Neural progenitor cell (in vitro differentiated cells): ENCODE measurements around the gene ATP6V0E2. TPM values are rescaled to one million over a fixed set of nuclear protein-coding genes. Genes with fewer than 3 reads are reported as not detected.

ENCODE experiments used
- DNase-seq: peaks from one replicate; pipeline ENCODE4 v3.0.0-alpha.2; 2016; ENCODE audit warnings: low spot score
- H2AFZ ChIP-seq: fragments of 200-600 bp; sonication (generic); replicated peaks from 2 replicates; pipeline ENCODE4 v1.6.1; 2016; ENCODE audit warnings: antibody characterized with exemption
- H3F3A ChIP-seq: fragments of 200-600 bp; sonication (generic); 2 replicates; pipeline ENCODE4 v1.6.1; 2016; ENCODE audit warnings: antibody characterized with exemption, low read depth
- H3K27ac ChIP-seq: fragments of 200-600 bp; sonication (generic); 2 replicates; pipeline ENCODE4 v1.5.1; 2016; ENCODE audit warnings: mild to moderate bottlenecking
- H3K27me3 ChIP-seq: fragments of 200-600 bp; sonication (generic); 2 replicates; pipeline ENCODE4 v1.6.1; 2016; ENCODE audit warnings: mild to moderate bottlenecking, moderate library complexity
- H3K36me3 ChIP-seq: fragments of 200-600 bp; sonication (generic); 2 replicates; pipeline ENCODE4 v1.5.1; 2016
- H3K4me1 ChIP-seq: fragments of 200-600 bp; sonication (generic); 2 replicates; pipeline ENCODE4 v1.6.1; 2016; ENCODE audit warnings: mixed run types
- H3K4me2 ChIP-seq: fragments of 200-600 bp; sonication (generic); 2 replicates; pipeline ENCODE4 v1.6.1; 2016
- H3K4me3 ChIP-seq: fragments of 200-600 bp; sonication (generic); 2 replicates; pipeline ENCODE4 v1.5.1; 2016
- H3K79me2 ChIP-seq: fragments of 200-600 bp; sonication (generic); 2 replicates; pipeline ENCODE4 v1.6.1; 2016; ENCODE audit warnings: low read depth
- H3K9ac ChIP-seq: fragments of 200-600 bp; sonication (generic); 2 replicates; pipeline ENCODE4 v1.6.1; 2016
- H3K9me3 ChIP-seq: fragments of 200-600 bp; sonication (generic); 2 replicates; pipeline ENCODE4 v1.5.1; 2016; ENCODE audit warnings: low read depth
- H4K20me1 ChIP-seq: fragments of 200-600 bp; sonication (generic); 2 replicates; pipeline ENCODE4 v1.6.1; 2016; ENCODE audit warnings: low read depth
- H3K27ac Mint-ChIP-seq: 3 replicates; pipeline ENCODE4 v1.8.0; 2021; ENCODE audit warnings: mixed read lengths
- H3K27me3 Mint-ChIP-seq: 2 replicates; pipeline ENCODE4 v1.8.0; 2022; ENCODE audit warnings: low read depth, mild to moderate bottlenecking, inconsistent platforms, moderate library complexity, mixed read lengths; ENCODE audit not compliant: insufficient read depth
- H3K36me3 Mint-ChIP-seq: 3 replicates; pipeline ENCODE4 v1.8.0; 2021; ENCODE audit warnings: mixed read lengths
- H3K4me1 Mint-ChIP-seq: 3 replicates; pipeline ENCODE4 v1.8.0; 2021; ENCODE audit warnings: mixed read lengths
- H3K4me3 Mint-ChIP-seq: 3 replicates; pipeline ENCODE4 v1.8.0; 2021; ENCODE audit warnings: mild to moderate bottlenecking, moderate library complexity, mixed read lengths
- H3K9me3 Mint-ChIP-seq: 3 replicates; pipeline ENCODE4 v1.8.0; 2020; ENCODE audit warnings: mixed read lengths
- EZH2 ChIP-seq: fragments of 200-600 bp; sonication (generic); IDR thresholded peaks from 2 replicates; pipeline ENCODE4 v1.6.1; 2017; ENCODE audit warnings: antibody characterized with exemption, mild to moderate bottlenecking, moderate library complexity
- EZH2phosphoT487 ChIP-seq: fragments of 200-600 bp; sonication (generic); IDR thresholded peaks from 2 replicates; pipeline ENCODE4 v1.6.1; 2017; ENCODE audit warnings: antibody characterized with exemption
- total RNA-seq: library from RNA; depleted of rRNA; stranded (reverse); fragments of >200 nt; gene quantifications from 2 replicates; pipeline ENCODE4 v1.2.3, GENCODE V29; 2015; ENCODE audit warnings: low replicate concordance
- TF ChIP-seq, protein P1 (sequence below): fragments of 200-600 bp; sonication (generic); IDR thresholded peaks from 2 replicates; pipeline ENCODE4 v1.5.1; 2017; ENCODE audit warnings: antibody characterized with exemption, mild to moderate bottlenecking

Gene ATP6V0E2
- total RNA-seq, 1 donor from 2014 or later: 14.6 TPM

DNA sequence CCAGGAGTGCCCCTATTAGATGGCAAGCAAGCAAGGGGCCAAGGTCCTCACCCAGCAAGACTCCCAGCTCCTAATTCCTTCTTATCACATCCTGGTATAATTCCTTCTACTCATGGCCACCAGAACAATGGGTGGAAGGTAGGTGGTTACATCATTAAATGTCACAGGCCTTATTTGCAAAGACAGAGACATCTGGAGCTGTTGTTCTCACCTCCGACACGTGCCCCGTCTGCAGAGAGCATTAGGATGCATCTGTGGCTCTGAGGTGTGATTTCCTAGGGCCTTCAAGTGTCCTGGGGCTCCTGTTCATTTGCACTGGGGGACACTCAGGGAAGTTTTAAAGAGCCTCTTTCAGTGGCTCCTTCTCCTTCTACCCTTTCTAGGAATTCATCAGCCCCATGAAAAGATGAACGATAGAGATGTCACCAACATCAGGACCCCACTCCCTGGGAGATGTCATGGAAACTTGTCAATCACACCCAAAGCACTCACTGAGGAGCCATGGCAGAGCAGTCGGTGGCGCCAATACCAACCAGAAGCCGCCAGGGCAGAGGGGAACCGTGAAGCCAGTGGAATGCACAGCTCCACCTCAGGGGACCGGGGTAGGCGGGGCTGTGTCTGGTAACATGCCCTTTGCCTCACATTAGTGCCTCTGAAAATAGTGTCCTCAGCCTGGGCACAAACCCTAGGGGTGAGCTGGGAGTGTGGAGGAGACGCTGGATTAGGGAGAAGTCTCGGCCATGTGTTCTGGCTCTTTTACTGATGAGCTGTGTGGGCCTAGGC is 2.9 kb upstream of the ATP6V0E2 start:
- Histone ChIP-seq H2AFZ (no peak overlapping the region), H3K4me3 (no peak overlapping the region), H3K4me1 (peaks cover 7% of the 10 kb centered on the region), H3K9ac (no peak overlapping the region), H3K36me3 (no peaks in the 10 kb centered on the region), H3F3A (peaks cover 20% of the 10 kb centered on the region), H3K4me2 (no peak overlapping the region), H4K20me1 (no peaks in the 10 kb centered on the region), H3K79me2 (no peaks in the 10 kb centered on the region), H3K27ac (no peak overlapping the region), H3K27me3 (peaks cover 24% of the 10 kb centered on the region), H3K9me3 (no peaks in the 10 kb centered on the region)
- H3K4me3 Mint-ChIP-seq: no peak overlapping the region
- peaks cover 20% of the 10 kb centered on the region for H3K27me3 Mint-ChIP-seq
- H3K4me1 Mint-ChIP-seq: peaks cover 29% of the 10 kb centered on the region
- DNase-seq: no peak
- TF ChIP-seq EZH2 (no peak), EZH2phosphoT487 (no peak)
- TF ChIP-seq, protein P1, sequence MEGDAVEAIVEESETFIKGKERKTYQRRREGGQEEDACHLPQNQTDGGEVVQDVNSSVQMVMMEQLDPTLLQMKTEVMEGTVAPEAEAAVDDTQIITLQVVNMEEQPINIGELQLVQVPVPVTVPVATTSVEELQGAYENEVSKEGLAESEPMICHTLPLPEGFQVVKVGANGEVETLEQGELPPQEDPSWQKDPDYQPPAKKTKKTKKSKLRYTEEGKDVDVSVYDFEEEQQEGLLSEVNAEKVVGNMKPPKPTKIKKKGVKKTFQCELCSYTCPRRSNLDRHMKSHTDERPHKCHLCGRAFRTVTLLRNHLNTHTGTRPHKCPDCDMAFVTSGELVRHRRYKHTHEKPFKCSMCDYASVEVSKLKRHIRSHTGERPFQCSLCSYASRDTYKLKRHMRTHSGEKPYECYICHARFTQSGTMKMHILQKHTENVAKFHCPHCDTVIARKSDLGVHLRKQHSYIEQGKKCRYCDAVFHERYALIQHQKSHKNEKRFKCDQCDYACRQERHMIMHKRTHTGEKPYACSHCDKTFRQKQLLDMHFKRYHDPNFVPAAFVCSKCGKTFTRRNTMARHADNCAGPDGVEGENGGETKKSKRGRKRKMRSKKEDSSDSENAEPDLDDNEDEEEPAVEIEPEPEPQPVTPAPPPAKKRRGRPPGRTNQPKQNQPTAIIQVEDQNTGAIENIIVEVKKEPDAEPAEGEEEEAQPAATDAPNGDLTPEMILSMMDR: no peak
- no peak overlapping the region for H3K27ac Mint-ChIP-seq
- H3K9me3 Mint-ChIP-seq: no peaks in the 10 kb centered on the region
- H3K36me3 Mint-ChIP-seq: peaks cover 1% of the 10 kb centered on the region

DNA sequence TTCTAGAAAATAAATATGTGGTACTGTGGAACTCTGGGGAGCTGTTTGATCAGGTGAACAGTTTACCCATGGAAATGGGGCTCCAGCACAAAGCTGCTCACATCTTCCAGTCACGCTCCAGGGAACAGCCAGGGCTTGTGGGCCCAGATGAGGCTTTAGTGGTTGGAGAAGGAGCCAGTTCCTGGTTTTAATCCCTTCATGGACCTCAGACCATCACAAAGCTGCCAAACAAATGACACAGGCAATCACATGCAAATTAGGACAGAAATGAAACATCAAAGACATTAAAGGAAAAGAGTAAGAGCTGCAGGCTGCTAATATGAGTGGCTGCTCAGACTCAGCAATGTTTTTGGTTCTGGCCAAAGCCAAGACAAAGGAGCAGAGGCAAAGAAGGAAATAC is 2.2 kb upstream of the ATP6V0E2 start:
- peaks cover 3% of the 10 kb centered on the region for H3K36me3 Mint-ChIP-seq
- no peaks in the 10 kb centered on the region for H3K9me3 Mint-ChIP-seq
- peaks cover 24% of the 10 kb centered on the region for H3K27me3 ChIP-seq
- H3K4me2 ChIP-seq: no peak overlapping the region
- peaks cover 29% of the 10 kb centered on the region for H3K4me1 Mint-ChIP-seq
- no peaks in the 10 kb centered on the region for H3K9me3 ChIP-seq
- no peak overlapping the region for H3K27ac ChIP-seq
- H3K4me3 Mint-ChIP-seq: peak overlapping the region; percentile 90
- H3K36me3 ChIP-seq: no peaks in the 10 kb centered on the region
- H3F3A ChIP-seq: peaks cover 20% of the 10 kb centered on the region
- H3K27ac Mint-ChIP-seq: no peak overlapping the region
- TF ChIP-seq EZH2phosphoT487: no peak
- TF ChIP-seq, protein P1: no peak
- TF ChIP-seq EZH2: no peak
- no peak overlapping the region for H3K9ac ChIP-seq
- no peak for DNase-seq
- no peak overlapping the region for H2AFZ ChIP-seq
- H3K4me3 ChIP-seq: no peak overlapping the region
- H3K4me1 ChIP-seq: peaks cover 7% of the 10 kb centered on the region
- peaks cover 20% of the 10 kb centered on the region for H3K27me3 Mint-ChIP-seq
- no peaks in the 10 kb centered on the region for H3K79me2 ChIP-seq
- no peaks in the 10 kb centered on the region for H4K20me1 ChIP-seq

DNA sequence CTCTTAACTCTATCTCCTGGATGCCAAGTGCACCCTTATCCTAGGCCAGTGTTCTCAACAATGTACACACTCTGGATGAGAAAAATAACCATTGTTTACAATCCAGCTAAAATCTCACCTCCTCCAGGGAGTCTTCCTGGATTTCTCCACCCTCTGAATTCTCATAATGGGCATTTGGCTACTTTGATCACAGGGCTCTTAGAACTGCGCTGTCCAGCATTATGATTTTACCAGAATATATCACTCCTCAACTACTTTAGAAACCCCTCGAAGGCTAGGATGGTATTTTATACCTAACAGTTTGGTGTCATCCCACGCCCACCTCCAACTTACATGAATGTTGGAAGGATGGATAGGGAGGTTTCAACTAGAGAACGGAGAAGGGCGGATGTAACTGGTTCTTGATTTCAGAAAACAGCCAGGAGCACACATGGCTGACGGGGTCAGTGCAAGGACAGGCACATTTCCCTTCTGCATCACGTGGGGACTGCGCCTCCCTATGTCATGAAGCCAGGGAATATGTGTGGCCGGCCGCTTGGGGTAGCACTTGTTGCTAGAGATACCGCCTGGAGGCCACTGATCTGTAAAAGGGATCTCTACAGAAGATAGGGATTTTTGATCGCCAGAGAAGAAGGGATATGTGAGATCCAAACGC is 1.2 kb upstream of the ATP6V0E2 start:
- Histone ChIP-seq H3K4me3 (peak overlapping the region; percentile 73), H3K9me3 (no peaks in the 10 kb centered on the region), H3K4me2 (peak overlapping the region; percentile 91), H3K27ac (no peak overlapping the region), H3K27me3 (peaks cover 24% of the 10 kb centered on the region), H4K20me1 (no peaks in the 10 kb centered on the region), H3F3A (peaks cover 20% of the 10 kb centered on the region), H3K9ac (no peak overlapping the region), H3K79me2 (no peaks in the 10 kb centered on the region), H3K36me3 (no peaks in the 10 kb centered on the region), H2AFZ (peak overlapping the region; percentile 74), H3K4me1 (peaks cover 7% of the 10 kb centered on the region)
- Mint-ChIP-seq H3K27ac (peak overlapping the region; percentile 51), H3K36me3 (peaks cover 4% of the 10 kb centered on the region), H3K4me1 (peaks cover 29% of the 10 kb centered on the region), H3K4me3 (peak overlapping the region; percentile 90), H3K27me3 (peaks cover 20% of the 10 kb centered on the region), H3K9me3 (no peaks in the 10 kb centered on the region)
- peak; percentile 72 for DNase-seq
- TF ChIP-seq, protein P1: peak; percentile 18
- TF ChIP-seq EZH2 (no peak), EZH2phosphoT487 (no peak)
